Stimulated activated naive CD8-positive, alpha-beta T cell treated with anti-CD3 and anti-CD28 coated beads, Interleukin-15, amount 100 ng/mL, for 72 hours (primary cell): Measurements from ENCODE around the gene IL12RB2.

Source experiments
- ATAC-seq: fragments of 150-1000 bp; cut with Tn5 transposase; 2 replicates; pipeline ENCODE4 v1.10.0; 2021; ENCODE audit warnings: mild to moderate bottlenecking, moderate library complexity
- DNase-seq, 2 donors: peaks; one replicate each; pipeline ENCODE4 v3.0.0; 2021 to 2022
- H3K27ac Mint-ChIP-seq, 2 donors: one replicate each; pipeline ENCODE4 v1.8.0; 2022; ENCODE audit warnings: mild to moderate bottlenecking in 2 of 2, mixed read lengths in 2 of 2, moderate library complexity in 2 of 2
- H3K27me3 Mint-ChIP-seq: one replicate; pipeline ENCODE4 v1.8.0; 2022; ENCODE audit warnings: mixed read lengths
- H3K4me1 Mint-ChIP-seq: one replicate; pipeline ENCODE4 v1.8.0; 2022; ENCODE audit warnings: mild to moderate bottlenecking, mixed read lengths
- H3K4me3 Mint-ChIP-seq, 2 donors: one replicate each; pipeline ENCODE4 v1.8.0; 2022; ENCODE audit warnings: mild to moderate bottlenecking in 2 of 2, mixed read lengths in 2 of 2, moderate library complexity in 1 of 2
- H3K9me3 Mint-ChIP-seq, 2 donors: one replicate each; pipeline ENCODE4 v1.8.0; 2022; ENCODE audit warnings: mixed read lengths in 2 of 2

The IL12RB2 gene

GRCh38 chr1:67352211-67352610, 44.5 kb downstream of the IL12RB2 start:
- Mint-ChIP-seq H3K27me3 (no peaks in the 10 kb centered on the region), H3K27ac (no peak overlapping the region), H3K4me3 (no peak overlapping the region), H3K9me3 (no peaks in the 10 kb centered on the region), H3K4me1 (peaks cover 30% of the 10 kb centered on the region)
- DNase-seq (no peak), ATAC-seq (no peak)

GRCh38 chr1:67355745-67356424, 48.2 kb downstream of the IL12RB2 start:
- H3K27ac Mint-ChIP-seq, result peak overlapping the region in 1 of 2 donors; percentile 7
- DNase-seq (no peak), ATAC-seq (no peak)

GRCh38 chr1:67359592-67359991, 51.9 kb downstream of the IL12RB2 start:
- Mint-ChIP-seq H3K4me3 (no peak overlapping the region), H3K4me1 (peaks cover 38% of the 10 kb centered on the region), H3K9me3 (no peaks in the 10 kb centered on the region), H3K27ac (no peak overlapping the region), H3K27me3 (no peaks in the 10 kb centered on the region)
- no peak for DNase-seq
- peak; percentile 47 for ATAC-seq

More at GRCh38 chr1:67355745-67356424, 48.2 kb downstream of the IL12RB2 start:
- peaks cover 29% of the 10 kb centered on the region for H3K4me1 Mint-ChIP-seq
- H3K4me3 Mint-ChIP-seq, result no peak overlapping the region
- no peaks in the 10 kb centered on the region for H3K27me3 Mint-ChIP-seq
- no peaks in the 10 kb centered on the region for H3K9me3 Mint-ChIP-seq

DNA sequence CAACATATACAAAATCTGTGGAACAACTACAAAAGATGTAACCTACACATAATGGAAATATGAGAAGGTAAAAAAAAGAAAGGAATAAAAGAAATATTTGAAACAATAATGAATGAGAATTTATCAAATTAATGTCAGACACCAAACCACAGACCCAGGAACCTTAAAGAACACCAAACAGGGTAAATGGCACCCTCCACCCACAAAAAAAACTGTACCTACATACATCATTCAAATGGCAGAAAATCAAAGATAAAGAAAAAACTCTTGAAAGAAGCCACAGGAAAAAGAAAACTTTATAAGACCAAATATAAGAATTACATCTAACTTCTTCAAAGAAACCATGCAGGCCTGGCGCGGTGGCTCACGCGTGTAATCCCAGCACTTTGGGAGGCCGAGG, 54.0 kb downstream of the IL12RB2 start:
- no peak for ATAC-seq
- H3K27ac Mint-ChIP-seq, result peak overlapping the region in 1 of 2 donors; percentile 34
- no peaks in the 10 kb centered on the region for H3K27me3 Mint-ChIP-seq
- peaks cover 25% of the 10 kb centered on the region for H3K4me1 Mint-ChIP-seq
- no peak overlapping the region for H3K4me3 Mint-ChIP-seq
- no peaks in the 10 kb centered on the region for H3K9me3 Mint-ChIP-seq
- no peak for DNase-seq

- peak overlapping the region in 1 of 2 donors; percentile 42 for H3K27ac Mint-ChIP-seq
- no peak overlapping the region for H3K4me3 Mint-ChIP-seq
- no peak for DNase-seq
- no peak for ATAC-seq
- H3K4me1 Mint-ChIP-seq, result no peaks in the 10 kb centered on the region
- no peaks in the 10 kb centered on the region for H3K27me3 Mint-ChIP-seq
- H3K9me3 Mint-ChIP-seq, result no peaks in the 10 kb centered on the region
Measured at GRCh38 chr1:67367370-67368045, 59.8 kb downstream of the IL12RB2 start.

- Mint-ChIP-seq H3K27me3 (no peaks in the 10 kb centered on the region), H3K4me1 (no peaks in the 10 kb centered on the region), H3K27ac (no peak overlapping the region), H3K9me3 (no peaks in the 10 kb centered on the region), H3K4me3 (no peak overlapping the region)
- DNase-seq (no peak), ATAC-seq (no peak)
Measured at GRCh38 chr1:67368046-67368514, 60.4 kb downstream of the IL12RB2 start.

DNA sequence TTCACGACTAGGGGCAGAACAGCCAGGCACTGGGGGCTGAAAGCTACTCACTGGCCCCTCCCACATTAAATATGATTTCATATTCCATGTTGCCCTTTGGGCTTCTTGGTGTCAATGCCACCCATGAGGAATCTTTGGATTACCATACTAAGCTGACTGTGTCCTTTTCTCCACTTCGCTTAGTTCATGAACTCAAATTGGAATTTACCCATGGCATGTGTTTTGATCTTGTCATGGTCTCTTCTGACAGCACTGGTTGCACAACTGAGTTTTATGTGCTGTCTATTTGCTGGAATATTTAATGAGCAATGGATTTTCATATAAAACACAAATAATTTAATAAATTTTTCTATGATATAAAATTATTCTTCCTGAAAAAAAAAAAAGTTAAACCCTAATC, 63.4 kb downstream of the IL12RB2 start:
- no peaks in the 10 kb centered on the region for H3K4me1 Mint-ChIP-seq
- ATAC-seq, result no peak
- H3K4me3 Mint-ChIP-seq, result no peak overlapping the region
- H3K27me3 Mint-ChIP-seq, result no peaks in the 10 kb centered on the region
- H3K27ac Mint-ChIP-seq, result no peak overlapping the region
- no peak for DNase-seq
- H3K9me3 Mint-ChIP-seq, result no peaks in the 10 kb centered on the region

DNA sequence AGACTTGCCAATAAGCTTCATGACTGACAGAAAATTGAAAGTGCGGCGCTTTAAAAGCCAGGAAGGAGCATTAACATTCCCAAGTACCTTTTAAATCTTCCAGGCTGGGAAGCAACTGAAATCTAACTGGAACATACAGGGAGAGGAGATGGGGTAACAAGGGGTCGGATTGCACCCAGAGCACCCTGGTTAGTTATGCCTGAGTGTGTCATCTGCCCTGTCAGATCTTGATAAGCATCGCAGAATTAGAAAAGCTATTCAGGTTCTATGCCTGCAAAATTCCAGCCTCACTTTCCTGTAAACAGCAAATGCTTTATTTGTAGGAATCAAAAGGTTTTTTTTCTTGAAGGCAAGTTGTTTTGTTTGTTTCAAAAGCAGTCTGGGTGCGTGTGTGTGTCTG, 64.0 kb downstream of the IL12RB2 start:
- DNase-seq (no peak), ATAC-seq (no peak)
- Mint-ChIP-seq H3K4me3 (no peak overlapping the region), H3K27me3 (no peaks in the 10 kb centered on the region), H3K9me3 (no peaks in the 10 kb centered on the region), H3K27ac (no peak overlapping the region), H3K4me1 (no peaks in the 10 kb centered on the region)

DNA sequence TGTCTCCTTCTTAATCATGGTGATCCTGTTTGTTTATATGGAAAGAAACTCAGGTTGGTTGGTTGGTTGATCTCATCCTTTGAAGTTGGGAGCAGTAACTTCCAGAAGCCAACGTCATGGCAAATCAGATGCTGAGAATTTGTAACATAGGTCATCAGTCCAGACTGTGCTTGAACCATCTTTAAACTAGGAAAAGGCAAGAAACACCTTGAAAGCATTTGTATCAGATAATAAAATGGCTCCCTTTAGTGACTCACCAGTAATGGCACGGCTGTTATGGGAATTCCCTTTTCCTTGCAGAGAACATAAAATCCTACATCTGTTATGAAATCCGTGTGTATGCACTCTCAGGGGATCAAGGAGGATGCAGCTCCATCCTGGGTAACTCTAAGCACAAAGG, 64.5 kb downstream of the IL12RB2 start:
- no peak for ATAC-seq
- no peak overlapping the region for H3K27ac Mint-ChIP-seq
- DNase-seq, result no peak
- no peaks in the 10 kb centered on the region for H3K27me3 Mint-ChIP-seq
- no peak overlapping the region for H3K4me3 Mint-ChIP-seq
- no peaks in the 10 kb centered on the region for H3K9me3 Mint-ChIP-seq
- H3K4me1 Mint-ChIP-seq, result no peaks in the 10 kb centered on the region

- H3K4me1 Mint-ChIP-seq, result peaks cover 4% of the 10 kb centered on the region
- no peaks in the 10 kb centered on the region for H3K9me3 Mint-ChIP-seq
- no peak overlapping the region for H3K4me3 Mint-ChIP-seq
- no peak overlapping the region for H3K27ac Mint-ChIP-seq
- H3K27me3 Mint-ChIP-seq, result no peaks in the 10 kb centered on the region
- ATAC-seq (peak; percentile 60), DNase-seq (no peak)
Measured at GRCh38 chr1:67372898-67373297, 65.2 kb downstream of the IL12RB2 start.

GRCh38 chr1:67376381-67376780, 68.7 kb downstream of the IL12RB2 start:
- H3K4me3 Mint-ChIP-seq, result no peak overlapping the region
- peaks cover 4% of the 10 kb centered on the region for H3K4me1 Mint-ChIP-seq
- H3K27me3 Mint-ChIP-seq, result no peaks in the 10 kb centered on the region
- H3K9me3 Mint-ChIP-seq, result peaks cover 0 to 5% of the 10 kb centered on the region in 2 donors
- ATAC-seq (no peak), DNase-seq (no peak)
- no peak overlapping the region for H3K27ac Mint-ChIP-seq

GRCh38 chr1:67377253-67377652, 69.6 kb downstream of the IL12RB2 start:
- H3K9me3 Mint-ChIP-seq, result peaks cover 4 to 9% of the 10 kb centered on the region in 2 donors
- H3K4me3 Mint-ChIP-seq, result no peak overlapping the region
- peaks cover 4% of the 10 kb centered on the region for H3K4me1 Mint-ChIP-seq
- H3K27me3 Mint-ChIP-seq, result no peaks in the 10 kb centered on the region
- ATAC-seq (no peak), DNase-seq (no peak)
- H3K27ac Mint-ChIP-seq, result no peak overlapping the region

- Mint-ChIP-seq H3K4me1 (peaks cover 4% of the 10 kb centered on the region), H3K27ac (no peak overlapping the region), H3K27me3 (no peaks in the 10 kb centered on the region), H3K9me3 (peaks cover 32 to 44% of the 10 kb centered on the region in 2 donors), H3K4me3 (no peak overlapping the region)
- ATAC-seq (no peak), DNase-seq (no peak)
Measured at GRCh38 chr1:67381154-67381553, 73.5 kb downstream of the IL12RB2 start.

DNA sequence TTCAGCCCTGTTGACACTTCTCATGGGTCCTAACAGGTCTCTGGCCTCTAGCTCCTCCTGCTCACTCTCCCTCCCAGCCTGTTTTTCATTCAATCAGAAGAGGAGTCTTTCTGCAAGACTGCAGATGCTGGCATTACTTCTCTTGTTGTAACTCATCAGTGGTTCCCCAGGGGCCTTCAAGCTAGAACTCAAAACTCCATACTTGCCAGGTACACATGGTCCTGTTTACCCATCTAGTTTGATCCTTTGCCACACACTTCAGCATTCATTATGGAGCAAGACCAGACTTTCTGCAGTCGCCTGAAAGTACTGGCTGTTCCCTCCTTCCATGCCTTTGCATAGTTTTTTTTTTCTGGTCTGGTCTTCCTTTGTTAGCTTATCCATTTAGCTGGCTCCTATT, 74.6 kb downstream of the IL12RB2 start:
- Mint-ChIP-seq H3K4me3 (no peak overlapping the region), H3K27ac (peak overlapping the region in 1 of 2 donors; percentile 11)

GRCh38 chr1:67383999-67384638, 76.4 kb downstream of the IL12RB2 start:
- H3K9me3 Mint-ChIP-seq, result peaks cover 32 to 48% of the 10 kb centered on the region in 2 donors
- H3K4me3 Mint-ChIP-seq, result no peak overlapping the region
- no peaks in the 10 kb centered on the region for H3K27me3 Mint-ChIP-seq
- no peak overlapping the region for H3K27ac Mint-ChIP-seq
- DNase-seq (peak in 1 of 2 donors; percentile 13), ATAC-seq (no peak)
- H3K4me1 Mint-ChIP-seq, result no peaks in the 10 kb centered on the region

More for the DNA sequence above, 74.6 kb downstream of the IL12RB2 start:
- no peak for DNase-seq
- peak; percentile 15 for ATAC-seq
- no peaks in the 10 kb centered on the region for H3K27me3 Mint-ChIP-seq
- H3K4me1 Mint-ChIP-seq, result peaks cover 4% of the 10 kb centered on the region
- H3K9me3 Mint-ChIP-seq, result peaks cover 32 to 48% of the 10 kb centered on the region in 2 donors
